ENCODE data around the gene YPEL2.

The YPEL2 gene

DNA sequence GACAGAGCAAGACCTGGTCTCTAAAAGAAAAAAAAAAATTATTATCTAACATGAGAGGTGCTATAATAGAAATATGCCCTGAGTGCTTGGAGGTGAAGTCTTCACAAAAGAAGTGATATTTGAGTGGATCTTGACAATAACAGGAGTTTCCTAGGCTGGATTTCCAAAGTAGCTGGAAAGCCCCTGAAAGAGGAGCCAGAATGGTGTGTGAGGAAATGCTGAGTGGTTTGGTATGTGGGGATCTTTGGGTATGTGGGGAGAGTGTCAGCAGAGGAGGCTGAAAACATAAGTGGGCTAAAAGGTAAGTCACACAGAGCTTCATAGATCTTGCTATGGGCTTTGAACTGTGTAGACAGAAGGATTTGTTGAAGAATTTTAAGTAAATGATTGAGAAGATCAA, 100.1 kb downstream of the YPEL2 start:
- TF ChIP-seq, protein P1, sequence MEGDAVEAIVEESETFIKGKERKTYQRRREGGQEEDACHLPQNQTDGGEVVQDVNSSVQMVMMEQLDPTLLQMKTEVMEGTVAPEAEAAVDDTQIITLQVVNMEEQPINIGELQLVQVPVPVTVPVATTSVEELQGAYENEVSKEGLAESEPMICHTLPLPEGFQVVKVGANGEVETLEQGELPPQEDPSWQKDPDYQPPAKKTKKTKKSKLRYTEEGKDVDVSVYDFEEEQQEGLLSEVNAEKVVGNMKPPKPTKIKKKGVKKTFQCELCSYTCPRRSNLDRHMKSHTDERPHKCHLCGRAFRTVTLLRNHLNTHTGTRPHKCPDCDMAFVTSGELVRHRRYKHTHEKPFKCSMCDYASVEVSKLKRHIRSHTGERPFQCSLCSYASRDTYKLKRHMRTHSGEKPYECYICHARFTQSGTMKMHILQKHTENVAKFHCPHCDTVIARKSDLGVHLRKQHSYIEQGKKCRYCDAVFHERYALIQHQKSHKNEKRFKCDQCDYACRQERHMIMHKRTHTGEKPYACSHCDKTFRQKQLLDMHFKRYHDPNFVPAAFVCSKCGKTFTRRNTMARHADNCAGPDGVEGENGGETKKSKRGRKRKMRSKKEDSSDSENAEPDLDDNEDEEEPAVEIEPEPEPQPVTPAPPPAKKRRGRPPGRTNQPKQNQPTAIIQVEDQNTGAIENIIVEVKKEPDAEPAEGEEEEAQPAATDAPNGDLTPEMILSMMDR (IDR thresholded peaks at IDR 0.05; ENCODE audit: insufficient read depth, low read length, poor library complexity, severe bottlenecking), result no peak
- no peaks in the 10 kb centered on the region for H3K36me3 ChIP-seq (ENCODE audit: control insufficient read depth, insufficient read depth, low read length)
- DNase-seq (ENCODE audit: extremely low read depth, insufficient read length), result no peak

DNA sequence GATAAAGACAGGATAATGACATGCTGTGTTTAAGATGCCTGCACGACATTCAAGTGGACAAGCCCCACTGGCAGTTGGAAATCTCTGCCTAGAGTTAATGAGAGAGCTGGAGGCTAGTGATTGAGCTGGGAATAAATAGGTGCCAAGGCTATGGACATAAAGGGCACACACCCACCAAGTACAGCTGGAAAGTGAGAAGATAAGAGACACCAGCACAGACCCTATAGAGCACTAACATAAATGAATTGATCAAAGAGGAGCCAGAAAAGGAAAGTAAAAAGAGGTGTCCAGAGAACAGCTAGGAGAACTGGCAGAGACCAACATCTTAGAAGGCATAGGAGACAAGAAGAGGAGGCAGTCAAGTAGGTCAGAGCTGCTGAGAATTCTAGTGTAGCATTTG, 101.2 kb downstream of the YPEL2 start:
- TF ChIP-seq, protein P1 (IDR thresholded peaks at IDR 0.05; ENCODE audit: insufficient read depth, low read length, poor library complexity, severe bottlenecking), result no peak
- H3K36me3 ChIP-seq (ENCODE audit: control insufficient read depth, insufficient read depth, low read length), result no peaks in the 10 kb centered on the region
- DNase-seq (ENCODE audit: extremely low read depth, insufficient read length), result no peak
- no peaks in the 10 kb centered on the region for H3K27me3 ChIP-seq (replicated peaks; ENCODE audit: control insufficient read depth, insufficient read depth, low read length)
- H3K4me3 ChIP-seq (replicated peaks; ENCODE audit: low read depth, low read length), result no peak overlapping the region

More for the DNA sequence above, 100.1 kb downstream of the YPEL2 start:
- H3K4me3 ChIP-seq (replicated peaks; ENCODE audit: low read depth, low read length), result no peak overlapping the region
- H3K27me3 ChIP-seq (replicated peaks; ENCODE audit: control insufficient read depth, insufficient read depth, low read length), result no peaks in the 10 kb centered on the region

DNA sequence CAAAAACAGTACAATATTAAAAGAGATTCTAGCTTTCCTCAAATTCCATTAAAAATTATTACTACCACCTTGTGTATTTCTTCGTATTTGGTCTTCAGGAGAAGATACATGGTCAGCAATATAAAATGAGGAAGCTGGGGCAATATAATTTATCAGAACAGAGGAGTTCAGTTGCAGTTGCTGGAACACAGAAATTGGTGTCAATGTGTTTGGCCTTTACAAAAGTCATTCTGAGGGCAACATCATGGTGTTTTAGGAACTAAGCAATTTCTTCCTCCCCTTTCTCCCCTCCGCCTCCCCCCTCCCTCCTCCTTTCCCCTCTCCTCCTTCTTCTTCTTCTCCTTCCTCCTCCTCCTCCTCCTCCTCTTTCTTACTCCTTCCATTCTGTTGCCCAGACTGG, 102.1 kb downstream of the YPEL2 start:
- Histone ChIP-seq H3K36me3 (ENCODE audit: control insufficient read depth, insufficient read depth, low read length) (no peaks in the 10 kb centered on the region), H3K27me3 (replicated peaks; ENCODE audit: control insufficient read depth, insufficient read depth, low read length) (no peaks in the 10 kb centered on the region), H3K4me3 (replicated peaks; ENCODE audit: low read depth, low read length) (no peak overlapping the region)
- TF ChIP-seq, protein P1 (IDR thresholded peaks at IDR 0.05; ENCODE audit: insufficient read depth, low read length, poor library complexity, severe bottlenecking), result no peak
- DNase-seq (ENCODE audit: extremely low read depth, insufficient read length), result no peak

DNA sequence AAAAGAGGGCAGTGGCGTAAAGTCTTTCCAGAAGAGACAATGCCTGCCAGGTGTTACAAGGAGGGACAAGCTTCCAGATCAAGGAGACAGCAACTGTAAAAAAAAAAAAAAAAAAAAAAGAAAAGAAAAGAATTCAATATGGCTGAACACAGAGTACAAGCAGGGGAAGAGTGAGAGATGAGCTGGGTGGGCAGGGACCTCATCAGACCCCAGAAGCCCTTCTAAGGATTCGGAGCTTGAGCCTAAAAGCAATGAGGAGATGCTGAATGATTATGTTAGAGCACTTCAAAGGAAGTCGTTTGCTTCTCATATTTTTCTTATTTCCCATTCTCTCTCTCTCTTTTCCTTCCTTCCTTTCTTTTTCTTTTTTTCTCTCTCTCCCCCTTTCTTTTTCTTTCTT, 103.0 kb downstream of the YPEL2 start:
- Histone ChIP-seq H3K36me3 (ENCODE audit: control insufficient read depth, insufficient read depth, low read length) (no peaks in the 10 kb centered on the region), H3K27me3 (replicated peaks; ENCODE audit: control insufficient read depth, insufficient read depth, low read length) (no peaks in the 10 kb centered on the region), H3K4me3 (replicated peaks; ENCODE audit: low read depth, low read length) (no peak overlapping the region)
- no peak for DNase-seq (ENCODE audit: extremely low read depth, insufficient read length)
- TF ChIP-seq, protein P1 (IDR thresholded peaks at IDR 0.05; ENCODE audit: insufficient read depth, low read length, poor library complexity, severe bottlenecking), result no peak

DNA sequence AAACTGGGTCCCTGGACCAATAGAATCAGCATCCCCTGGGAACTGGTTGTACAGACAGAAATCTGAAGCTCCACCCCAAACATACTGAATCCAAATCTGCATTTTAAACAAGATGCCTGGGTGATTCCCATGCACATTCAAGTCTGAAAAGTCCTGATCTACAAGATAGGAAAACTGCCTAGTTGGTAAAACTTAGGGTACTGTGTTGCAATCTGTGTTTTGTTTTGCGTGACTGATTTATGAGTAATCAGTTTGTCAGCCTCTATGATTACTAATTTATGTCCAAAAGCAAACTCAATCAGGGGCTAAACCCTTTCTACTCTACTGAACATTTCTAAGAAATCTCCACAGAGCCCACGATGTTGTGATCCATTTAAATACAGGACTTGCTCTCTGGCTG, 103.8 kb downstream of the YPEL2 start:
- TF ChIP-seq, protein P1 (IDR thresholded peaks at IDR 0.05; ENCODE audit: insufficient read depth, low read length, poor library complexity, severe bottlenecking), result no peak
- DNase-seq (ENCODE audit: extremely low read depth, insufficient read length), result no peak
- Histone ChIP-seq H3K36me3 (ENCODE audit: control insufficient read depth, insufficient read depth, low read length) (no peaks in the 10 kb centered on the region), H3K4me3 (replicated peaks; ENCODE audit: low read depth, low read length) (no peak overlapping the region), H3K27me3 (replicated peaks; ENCODE audit: control insufficient read depth, insufficient read depth, low read length) (no peaks in the 10 kb centered on the region)

DNA sequence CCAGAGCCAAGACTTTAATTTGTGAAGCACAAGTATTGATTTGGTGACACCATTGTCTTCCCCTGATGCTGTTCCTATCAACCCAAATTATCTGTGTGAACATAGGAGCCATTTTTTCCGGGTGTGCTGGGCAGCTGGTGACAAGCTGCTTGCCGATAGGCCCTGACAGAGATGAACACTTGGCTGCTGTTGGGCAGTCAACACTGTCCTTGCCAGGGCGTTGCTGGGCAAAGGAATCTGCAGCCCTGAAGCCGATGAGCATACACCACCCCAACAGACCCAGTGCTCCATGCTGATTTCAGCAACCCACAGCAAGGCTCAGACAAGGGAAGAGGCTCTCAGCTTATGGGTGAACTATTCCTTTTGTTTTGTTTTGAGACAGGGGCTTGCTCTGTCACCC, 105.4 kb downstream of the YPEL2 start:
- no peaks in the 10 kb centered on the region for H3K27me3 ChIP-seq (replicated peaks; ENCODE audit: control insufficient read depth, insufficient read depth, low read length)
- TF ChIP-seq, protein P1 (IDR thresholded peaks at IDR 0.05; ENCODE audit: insufficient read depth, low read length, poor library complexity, severe bottlenecking), result no peak
- no peak for DNase-seq (ENCODE audit: extremely low read depth, insufficient read length)
- H3K36me3 ChIP-seq (ENCODE audit: control insufficient read depth, insufficient read depth, low read length), result no peaks in the 10 kb centered on the region
- no peak overlapping the region for H3K4me3 ChIP-seq (replicated peaks; ENCODE audit: low read depth, low read length)
